ENCODE data around the gene TMC5.

The TMC5 gene

DNA sequence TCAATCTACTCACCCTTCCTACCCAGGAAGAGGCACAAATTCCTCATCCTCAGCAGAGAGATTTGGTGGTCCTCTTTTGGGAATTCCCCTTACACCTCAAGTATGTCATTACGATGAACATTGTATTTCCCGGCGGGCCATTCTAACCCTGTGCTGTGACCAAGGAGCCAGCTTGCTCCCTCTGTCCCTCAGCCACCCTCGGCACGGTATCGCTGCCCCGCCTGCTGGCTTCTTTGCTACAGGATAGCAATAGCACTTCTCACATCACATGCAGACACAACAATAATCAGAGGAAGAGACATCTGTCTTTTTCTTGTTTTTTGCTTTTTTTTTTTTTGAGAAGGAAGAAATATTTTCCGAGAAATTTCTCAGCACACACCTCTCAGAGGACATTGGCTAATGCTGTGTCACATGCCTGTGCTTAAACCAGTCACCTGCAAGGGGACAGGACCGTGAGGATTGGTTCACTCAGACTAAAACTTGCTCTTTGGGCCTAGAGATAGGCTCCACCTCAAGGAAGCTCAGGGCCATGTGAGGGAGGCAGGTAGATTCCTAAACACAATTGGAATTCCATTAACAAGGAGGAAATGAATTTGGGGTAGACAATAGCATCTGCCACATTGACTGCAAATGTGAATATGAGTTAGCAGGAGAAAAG is 41.2 kb downstream of the TMC5 start:
- TF ChIP-seq, protein P1, sequence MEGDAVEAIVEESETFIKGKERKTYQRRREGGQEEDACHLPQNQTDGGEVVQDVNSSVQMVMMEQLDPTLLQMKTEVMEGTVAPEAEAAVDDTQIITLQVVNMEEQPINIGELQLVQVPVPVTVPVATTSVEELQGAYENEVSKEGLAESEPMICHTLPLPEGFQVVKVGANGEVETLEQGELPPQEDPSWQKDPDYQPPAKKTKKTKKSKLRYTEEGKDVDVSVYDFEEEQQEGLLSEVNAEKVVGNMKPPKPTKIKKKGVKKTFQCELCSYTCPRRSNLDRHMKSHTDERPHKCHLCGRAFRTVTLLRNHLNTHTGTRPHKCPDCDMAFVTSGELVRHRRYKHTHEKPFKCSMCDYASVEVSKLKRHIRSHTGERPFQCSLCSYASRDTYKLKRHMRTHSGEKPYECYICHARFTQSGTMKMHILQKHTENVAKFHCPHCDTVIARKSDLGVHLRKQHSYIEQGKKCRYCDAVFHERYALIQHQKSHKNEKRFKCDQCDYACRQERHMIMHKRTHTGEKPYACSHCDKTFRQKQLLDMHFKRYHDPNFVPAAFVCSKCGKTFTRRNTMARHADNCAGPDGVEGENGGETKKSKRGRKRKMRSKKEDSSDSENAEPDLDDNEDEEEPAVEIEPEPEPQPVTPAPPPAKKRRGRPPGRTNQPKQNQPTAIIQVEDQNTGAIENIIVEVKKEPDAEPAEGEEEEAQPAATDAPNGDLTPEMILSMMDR (IDR thresholded peaks at IDR 0.05) = no peak
- Histone ChIP-seq H3K4me1 (ENCODE audit: control insufficient read depth in 1 of 2, insufficient read depth in 1 of 2, low read depth in 1 of 2, low read length in 1 of 2) (peaks cover 0 to 7% of the 10 kb centered on the region in 2 experiments), H3K9me3 (no peaks in the 10 kb centered on the region), H3K27ac (no peak overlapping the region), H3K27me3 (peaks cover 5% of the 10 kb centered on the region), H3K36me3 (no peaks in the 10 kb centered on the region), H3K4me3 (ENCODE audit: low read depth in 1 of 2, low read length in 1 of 2) (no peak overlapping the region)

DNA sequence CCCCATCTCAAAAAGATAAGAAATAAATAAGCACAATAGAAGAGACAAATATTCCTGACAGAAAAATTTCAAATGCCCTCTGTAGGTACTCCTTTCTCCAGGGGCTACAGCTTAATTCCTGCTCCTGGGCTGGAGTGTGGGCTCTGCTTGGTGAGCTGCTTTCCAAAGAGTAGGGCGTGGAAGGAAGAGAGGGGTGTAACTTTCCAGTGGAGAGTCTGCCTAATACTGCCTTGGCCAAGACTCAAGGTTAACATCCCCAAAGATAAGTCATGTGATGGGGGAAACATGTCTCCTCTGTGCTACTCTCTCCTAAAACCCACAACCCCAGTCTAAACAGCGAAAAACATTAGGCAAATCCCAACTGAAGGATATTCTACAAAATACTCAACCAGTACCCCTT is 42.7 kb downstream of the TMC5 start:
- TF ChIP-seq, protein P1 (IDR thresholded peaks at IDR 0.05) = no peak

DNA sequence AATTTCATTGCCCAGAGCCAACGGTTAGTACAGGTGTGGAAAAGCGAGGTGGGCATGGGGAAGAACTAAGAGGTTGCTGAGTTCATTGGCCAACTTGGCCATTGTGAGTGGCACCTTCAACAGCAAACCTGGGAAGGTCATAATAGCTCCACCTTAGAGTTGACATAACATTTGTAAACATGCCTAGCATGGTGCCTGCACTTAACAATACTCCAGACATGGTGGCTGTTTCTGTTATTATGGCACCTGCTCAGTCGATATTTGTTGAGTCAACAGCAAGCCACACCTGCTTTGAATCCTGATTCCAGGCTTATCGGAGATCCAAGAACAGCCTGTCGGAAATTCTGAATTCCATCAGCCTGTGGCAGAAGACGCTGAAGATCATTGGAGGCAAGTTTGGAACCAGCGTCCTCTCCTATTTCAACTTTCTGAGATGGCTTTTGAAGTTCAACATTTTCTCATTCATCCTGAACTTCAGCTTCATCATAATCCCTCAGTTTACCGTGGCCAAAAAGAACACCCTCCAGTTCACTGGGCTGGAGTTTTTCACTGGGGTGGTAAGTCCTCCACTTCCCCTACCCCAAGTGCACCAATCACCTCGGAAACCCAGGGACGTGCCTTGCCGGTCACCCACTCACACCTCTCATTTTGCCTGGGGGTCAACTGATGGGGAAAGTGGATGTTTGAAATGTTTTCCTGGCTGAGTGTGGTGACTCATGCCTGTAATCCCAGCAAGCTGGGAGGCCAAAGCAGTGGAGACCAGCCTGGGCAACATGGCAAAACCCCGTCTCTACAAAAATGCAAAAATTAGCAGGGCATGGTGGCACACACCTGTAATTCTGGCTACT is 46.0 kb downstream of the TMC5 start:
- no peak overlapping the region for H3K27ac ChIP-seq
- no peaks in the 10 kb centered on the region for H3K9me3 ChIP-seq
- no peak overlapping the region for H3K4me3 ChIP-seq (ENCODE audit: low read depth in 1 of 2, low read length in 1 of 2)
- H3K27me3 ChIP-seq = peaks cover 5% of the 10 kb centered on the region
- H3K4me1 ChIP-seq (ENCODE audit: control insufficient read depth in 1 of 2, insufficient read depth in 1 of 2, low read depth in 1 of 2, low read length in 1 of 2) = no peaks in the 10 kb centered on the region
- H3K36me3 ChIP-seq = no peaks in the 10 kb centered on the region
- TF ChIP-seq, protein P1 (IDR thresholded peaks at IDR 0.05) = no peak

More for the DNA sequence above, 42.7 kb downstream of the TMC5 start:
- peaks cover 5% of the 10 kb centered on the region for H3K27me3 ChIP-seq
- no peaks in the 10 kb centered on the region for H3K36me3 ChIP-seq
- no peak overlapping the region for H3K4me3 ChIP-seq (ENCODE audit: low read depth in 1 of 2, low read length in 1 of 2)
- no peak overlapping the region for H3K27ac ChIP-seq
- H3K9me3 ChIP-seq = no peaks in the 10 kb centered on the region
- peaks cover 0 to 7% of the 10 kb centered on the region in 2 experiments for H3K4me1 ChIP-seq (ENCODE audit: control insufficient read depth in 1 of 2, insufficient read depth in 1 of 2, low read depth in 1 of 2, low read length in 1 of 2)

DNA sequence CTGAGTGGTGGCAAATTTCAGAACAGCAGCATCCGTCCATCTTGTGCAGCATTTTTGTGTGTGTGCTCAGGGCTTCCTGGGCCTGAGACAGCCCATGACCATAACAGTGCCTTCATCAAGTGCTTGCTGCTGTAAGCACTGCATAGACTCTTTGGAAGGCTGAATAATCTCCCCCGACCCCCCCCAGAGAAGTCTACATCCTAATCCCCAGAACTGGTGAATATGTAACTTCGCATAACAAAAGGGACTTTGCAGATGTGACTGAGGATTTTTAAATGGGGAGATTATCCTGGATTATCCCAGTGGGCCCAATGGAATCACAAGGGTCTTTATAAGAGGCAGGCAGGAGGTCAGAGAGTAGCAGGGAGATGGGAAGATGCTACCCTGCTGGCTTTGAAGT is 50.6 kb downstream of the TMC5 start:
- Histone ChIP-seq H3K4me1 (ENCODE audit: control insufficient read depth in 1 of 2, insufficient read depth in 1 of 2, low read depth in 1 of 2, low read length in 1 of 2) (no peaks in the 10 kb centered on the region), H3K9me3 (no peaks in the 10 kb centered on the region), H3K4me3 (ENCODE audit: low read depth in 1 of 2, low read length in 1 of 2) (no peak overlapping the region), H3K27ac (no peak overlapping the region), H3K27me3 (no peaks in the 10 kb centered on the region), H3K36me3 (no peaks in the 10 kb centered on the region)
- TF ChIP-seq, protein P1 (IDR thresholded peaks at IDR 0.05) = no peak

DNA sequence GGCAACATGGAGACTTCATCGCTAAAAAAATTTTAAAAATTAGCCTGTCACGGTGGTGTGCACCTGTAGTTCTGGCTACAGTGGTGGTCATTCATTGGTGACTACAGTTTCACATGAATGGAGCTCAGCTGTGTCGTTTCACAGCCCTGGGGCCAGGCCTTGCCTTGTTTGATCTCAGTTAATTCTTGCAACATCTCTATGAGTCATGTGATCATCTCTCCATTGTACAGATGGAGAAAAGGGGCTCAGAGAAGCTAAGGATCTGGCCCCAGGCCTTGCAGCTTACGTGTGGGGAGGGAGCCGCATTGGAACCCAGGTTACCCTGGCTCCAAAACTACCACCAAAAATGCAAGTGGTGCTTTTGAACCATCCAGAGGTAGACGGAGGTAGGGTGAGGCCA is 54.8 kb downstream of the TMC5 start:
- Histone ChIP-seq H3K27me3 (no peaks in the 10 kb centered on the region), H3K4me3 (ENCODE audit: low read depth in 1 of 2, low read length in 1 of 2) (no peak overlapping the region), H3K9me3 (no peaks in the 10 kb centered on the region), H3K27ac (no peak overlapping the region), H3K4me1 (ENCODE audit: control insufficient read depth in 1 of 2, insufficient read depth in 1 of 2, low read depth in 1 of 2, low read length in 1 of 2) (no peaks in the 10 kb centered on the region), H3K36me3 (no peaks in the 10 kb centered on the region)
- TF ChIP-seq, protein P1 (IDR thresholded peaks at IDR 0.05) = no peak

Measured in neutrophil (primary cell).